ENCODE data around the gene HOXC6.

The HOXC6 gene

GRCh38 chr12:53990311-53991076 is 37.7 kb upstream of the HOXC6 start:
- no peak for DNase-seq

GRCh38 chr12:53991077-53991460 is 37.2 kb upstream of the HOXC6 start:
- no peak for DNase-seq

- DNase-seq, result no peak
Observed at GRCh38 chr12:53992377-53992889, 35.8 kb upstream of the HOXC6 start.

- no peak for DNase-seq
Observed at GRCh38 chr12:53993162-53994008, 34.9 kb upstream of the HOXC6 start.

- DNase-seq, result no peak
Observed at GRCh38 chr12:53994009-53994263, 34.3 kb upstream of the HOXC6 start.

GRCh38 chr12:53994264-53995001 is 33.8 kb upstream of the HOXC6 start:
- no peak for DNase-seq

GRCh38 chr12:53995002-53995377 is 33.2 kb upstream of the HOXC6 start:
- no peak for DNase-seq

DNA sequence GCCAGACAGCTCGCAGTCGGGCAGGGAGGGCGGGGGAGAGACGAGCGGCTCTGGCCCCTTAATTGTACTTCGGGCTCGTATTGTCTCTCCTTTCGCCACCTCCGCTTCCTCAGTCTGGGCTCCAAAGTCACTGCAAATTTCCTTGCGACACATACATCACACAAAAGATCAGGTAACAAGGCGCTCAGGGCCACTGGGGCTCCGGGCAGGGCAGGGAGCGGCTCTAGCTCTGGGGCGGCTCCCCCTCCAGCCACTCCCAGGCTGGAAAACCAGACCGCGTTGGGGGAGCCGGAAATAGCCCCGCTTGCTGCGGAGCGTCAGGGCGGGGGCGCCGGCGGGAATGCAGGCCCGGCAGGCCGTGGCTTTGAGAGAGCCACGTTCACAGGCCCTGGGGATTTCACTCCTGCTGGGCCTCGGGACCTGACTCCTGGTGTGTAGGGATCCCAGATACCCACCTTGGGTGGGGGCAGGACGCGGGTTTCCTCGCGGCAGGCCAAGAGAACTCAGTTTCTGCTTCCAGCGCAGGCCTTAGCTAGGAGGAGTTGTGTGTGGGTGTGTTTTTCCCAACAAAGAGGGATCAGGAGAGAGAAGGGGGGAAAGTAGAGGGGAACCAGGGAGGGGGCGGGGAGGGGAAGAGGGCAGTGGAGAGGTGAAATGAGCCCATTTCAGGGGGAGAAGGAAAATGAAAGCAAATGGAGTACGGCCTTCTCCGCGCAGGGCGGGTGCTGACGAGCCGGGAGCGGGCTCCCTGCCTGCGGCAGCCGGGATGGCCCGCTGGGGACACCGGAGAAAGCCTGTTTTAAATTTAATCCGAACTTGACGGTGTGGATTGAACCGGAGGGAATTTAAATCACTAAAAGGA is 32.6 kb upstream of the HOXC6 start:
- DNase-seq, result no peak

- no peak for DNase-seq
Observed at GRCh38 chr12:53996240-53997203, 31.7 kb upstream of the HOXC6 start.

GRCh38 chr12:53997204-53998109 is 30.8 kb upstream of the HOXC6 start:
- DNase-seq, result no peak

DNA sequence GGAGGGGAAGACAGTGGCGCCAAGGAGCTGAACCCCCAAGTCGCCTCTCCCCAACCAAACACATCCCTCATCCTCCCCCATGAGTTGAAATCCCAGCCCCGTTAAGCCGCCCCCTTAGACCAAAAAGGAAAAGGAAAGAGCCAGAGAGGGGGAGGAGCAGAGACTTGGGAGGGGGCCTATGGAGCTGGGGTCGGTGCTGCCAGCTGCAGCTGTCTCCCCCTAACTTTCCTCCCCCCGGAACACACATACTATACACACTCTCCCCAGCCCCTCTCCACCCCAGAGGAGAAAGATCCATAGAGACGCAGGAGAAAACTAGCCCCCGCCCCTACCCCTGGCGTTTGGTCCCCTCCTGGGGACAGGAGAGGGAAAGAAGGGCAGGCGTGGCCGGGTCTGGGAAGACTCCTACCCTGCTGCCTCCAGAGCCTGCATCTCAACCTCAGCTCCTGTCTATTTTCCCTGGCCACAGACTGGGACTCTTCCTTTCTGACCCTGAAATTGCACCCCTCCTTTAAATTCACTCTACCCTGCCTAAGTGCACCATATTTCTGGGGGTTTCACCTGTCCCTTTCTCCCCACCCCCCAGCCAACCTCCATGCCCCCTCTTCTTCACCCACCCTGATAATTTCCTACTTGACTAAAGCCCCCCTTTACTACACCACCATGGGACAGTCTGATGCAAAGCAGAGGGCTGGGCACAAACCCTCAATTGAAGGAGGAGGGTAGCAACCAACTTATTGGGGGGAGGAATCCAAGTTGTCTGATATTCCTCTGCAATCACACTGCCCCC is 29.9 kb upstream of the HOXC6 start:
- no peak for DNase-seq

DNA sequence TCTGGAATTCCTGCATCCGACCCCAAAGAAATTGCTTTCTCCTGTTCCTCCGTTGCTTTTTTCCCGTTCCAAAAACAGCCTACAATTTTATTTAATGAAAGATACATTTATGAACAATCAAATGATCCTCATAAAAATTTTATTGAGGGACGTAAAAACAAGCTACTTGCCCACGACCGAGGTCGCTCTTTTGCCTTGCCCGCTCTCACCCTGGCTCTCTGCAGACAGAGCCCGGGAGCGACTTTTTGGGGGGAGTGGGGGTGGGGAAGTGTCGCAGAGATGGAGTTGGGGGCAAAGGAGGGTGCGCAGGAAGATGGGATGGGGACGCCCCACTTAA is 29.4 kb upstream of the HOXC6 start:
- DNase-seq, result no peak

GRCh38 chr12:53999559-54000115 is 28.6 kb upstream of the HOXC6 start:
- DNase-seq, result no peak

GRCh38 chr12:54000116-54001114 is 27.8 kb upstream of the HOXC6 start, which contains the start of gene HOXC9:
Gene HOXC9 (plus strand): TSS chr12:54000161. CDS start chr12:54000189, 28 bp downstream.
- DNase-seq, result no peak

GRCh38 chr12:54001283-54002187 is 26.7 kb upstream of the HOXC6 start:
- DNase-seq, result no peak

- DNase-seq, result no peak
Observed at GRCh38 chr12:54002278-54002914, 25.8 kb upstream of the HOXC6 start.
